GM13976 (cell line): Measurements from ENCODE around the gene OBP2A.
"Not testable (repeated sequence)": the region's sequence is repeated elsewhere in the genome, so short reads cannot be mapped to it uniquely, and the experiment has no call there.

Experiments used
- DNase-seq: peaks from one replicate; pipeline ENCODE4 v3.0.0; 2012; ENCODE audit warnings: low spot score
- in situ Hi-C: fragments of 300-500 bp; cut with MboI; formaldehyde crosslinking; loops from one replicate; pipeline ENCODE4 v1.12.0; 2022; ENCODE audit warnings: low sequenced_read_pairs, mixed read lengths, inconsistent platforms; ENCODE audit not compliant: unreplicated experiment
- TF ChIP-seq, protein P1 (sequence below): IDR thresholded peaks from 2 replicates; pipeline ENCODE4 v1.5.1; 2012; ENCODE audit warnings: borderline replicate concordance, mild to moderate bottlenecking; ENCODE audit not compliant: insufficient read depth; ENCODE audit errors: extremely low read depth, missing control alignments, control extremely low read depth

OBP2A gene

DNA sequence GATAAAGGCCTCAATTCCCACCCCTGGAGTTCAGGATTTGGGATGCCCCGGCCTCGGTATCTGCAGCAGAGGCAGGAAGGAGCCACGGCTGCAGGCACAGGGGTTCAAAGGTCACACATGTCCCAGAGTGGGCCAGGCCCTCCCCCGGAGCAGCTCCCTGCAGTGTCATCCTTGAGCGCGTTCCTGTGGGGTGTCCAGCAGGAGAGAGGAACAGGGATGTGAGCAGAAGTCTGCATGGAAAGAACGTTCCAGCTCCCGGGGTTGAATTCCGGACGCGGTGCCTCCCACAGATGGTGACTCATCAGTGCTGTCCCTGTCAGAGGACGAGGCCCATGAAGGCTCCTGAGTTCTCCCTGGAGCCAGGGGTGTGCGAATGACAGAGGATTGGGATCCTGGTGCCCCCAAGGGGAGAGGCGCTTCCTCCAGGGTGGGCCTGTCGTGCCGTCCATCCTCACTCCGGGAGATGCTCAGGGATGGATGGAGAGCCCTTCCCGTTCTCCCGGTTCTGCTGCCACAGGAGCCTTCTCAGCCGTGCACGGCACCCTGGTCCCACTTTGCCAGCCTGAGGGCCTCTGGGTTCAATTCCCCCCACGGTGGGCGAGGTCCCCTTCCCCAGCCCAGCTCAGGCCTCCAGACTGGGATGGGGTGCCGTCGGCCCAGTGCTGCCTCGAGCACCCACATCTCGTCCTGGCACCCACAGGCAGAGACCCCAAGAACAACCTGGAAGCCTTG, 21.6 kb upstream of the OBP2A start:
- DNase-seq: no peak
- TF ChIP-seq, protein P1, sequence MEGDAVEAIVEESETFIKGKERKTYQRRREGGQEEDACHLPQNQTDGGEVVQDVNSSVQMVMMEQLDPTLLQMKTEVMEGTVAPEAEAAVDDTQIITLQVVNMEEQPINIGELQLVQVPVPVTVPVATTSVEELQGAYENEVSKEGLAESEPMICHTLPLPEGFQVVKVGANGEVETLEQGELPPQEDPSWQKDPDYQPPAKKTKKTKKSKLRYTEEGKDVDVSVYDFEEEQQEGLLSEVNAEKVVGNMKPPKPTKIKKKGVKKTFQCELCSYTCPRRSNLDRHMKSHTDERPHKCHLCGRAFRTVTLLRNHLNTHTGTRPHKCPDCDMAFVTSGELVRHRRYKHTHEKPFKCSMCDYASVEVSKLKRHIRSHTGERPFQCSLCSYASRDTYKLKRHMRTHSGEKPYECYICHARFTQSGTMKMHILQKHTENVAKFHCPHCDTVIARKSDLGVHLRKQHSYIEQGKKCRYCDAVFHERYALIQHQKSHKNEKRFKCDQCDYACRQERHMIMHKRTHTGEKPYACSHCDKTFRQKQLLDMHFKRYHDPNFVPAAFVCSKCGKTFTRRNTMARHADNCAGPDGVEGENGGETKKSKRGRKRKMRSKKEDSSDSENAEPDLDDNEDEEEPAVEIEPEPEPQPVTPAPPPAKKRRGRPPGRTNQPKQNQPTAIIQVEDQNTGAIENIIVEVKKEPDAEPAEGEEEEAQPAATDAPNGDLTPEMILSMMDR: no peak
- in situ Hi-C loops: no loop called here

DNA sequence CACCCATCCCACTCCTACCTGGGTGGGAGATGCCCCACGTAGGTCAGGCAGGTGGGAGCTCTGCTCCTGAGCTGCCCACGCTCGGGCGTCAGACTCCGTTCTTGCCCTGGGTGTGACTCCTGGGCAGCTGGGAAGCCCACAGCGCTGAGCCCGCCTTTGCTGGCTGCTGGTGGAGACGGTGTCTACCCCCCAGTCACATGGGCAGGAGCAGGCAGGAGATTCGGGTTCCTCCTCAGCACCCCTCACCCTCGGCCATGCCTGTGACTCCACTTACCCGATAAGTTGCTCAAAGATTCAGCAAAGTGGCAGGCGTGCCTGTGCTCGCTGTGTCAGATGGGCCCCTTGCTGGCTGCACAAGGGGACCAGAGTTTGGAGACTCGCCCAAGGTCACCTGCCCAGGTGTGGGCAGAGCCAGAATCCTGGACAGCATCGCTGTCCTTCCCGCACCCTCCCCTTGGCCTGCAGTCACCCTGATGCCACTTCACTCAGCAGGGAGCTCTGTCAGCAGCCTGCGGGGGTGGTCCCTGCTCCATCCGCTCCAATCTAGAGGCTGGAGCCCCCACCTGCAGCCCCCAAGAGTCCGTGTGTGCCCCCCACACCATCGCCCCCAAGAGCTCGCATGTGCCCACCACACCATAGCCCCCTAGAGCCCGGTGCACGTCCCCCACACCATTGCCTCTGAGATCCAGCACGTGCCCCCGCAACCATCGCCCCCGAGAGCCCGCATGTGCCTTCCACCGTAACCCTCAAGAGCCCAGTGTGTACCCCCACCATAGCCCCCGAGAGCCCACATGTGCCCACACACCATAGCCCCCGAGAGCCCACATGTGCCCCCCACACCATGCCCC, 20.5 kb upstream of the OBP2A start:
- TF ChIP-seq, protein P1: no peak
- no peak for DNase-seq
- in situ Hi-C loops: no loop called here

DNA sequence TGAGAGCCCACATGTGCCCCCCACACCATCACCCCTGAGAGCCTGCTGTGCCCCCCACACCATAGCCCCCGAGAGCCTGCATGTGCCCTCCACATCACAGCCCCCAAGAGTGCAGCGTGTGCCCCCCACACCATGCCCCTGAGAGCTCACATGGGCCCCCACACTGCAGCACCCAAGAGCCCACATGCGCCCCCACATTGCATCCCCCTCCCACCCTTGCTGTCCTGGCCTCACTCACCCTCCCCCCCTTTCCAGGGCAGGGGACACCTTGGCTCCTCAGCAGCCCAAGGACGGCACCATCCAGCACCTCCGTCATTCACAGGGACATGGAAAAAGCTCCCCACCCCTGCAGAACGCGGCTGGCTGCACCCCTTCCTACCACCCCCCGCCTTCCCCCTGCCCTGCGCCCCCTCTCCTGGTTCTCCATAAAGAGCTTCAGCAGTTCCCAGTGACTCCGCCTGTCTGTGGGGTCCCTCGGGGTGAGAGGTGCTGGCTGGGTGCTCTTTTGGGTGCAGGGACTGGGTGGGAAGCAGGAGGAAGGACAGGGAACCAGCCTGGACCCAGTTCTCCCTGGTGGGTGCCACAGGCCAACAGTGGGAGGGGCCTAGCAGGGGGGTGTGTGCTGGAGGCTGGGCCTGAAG, 19.7 kb upstream of the OBP2A start:
- in situ Hi-C loops: no loop called here
- TF ChIP-seq, protein P1: no peak
- DNase-seq: no peak

DNA sequence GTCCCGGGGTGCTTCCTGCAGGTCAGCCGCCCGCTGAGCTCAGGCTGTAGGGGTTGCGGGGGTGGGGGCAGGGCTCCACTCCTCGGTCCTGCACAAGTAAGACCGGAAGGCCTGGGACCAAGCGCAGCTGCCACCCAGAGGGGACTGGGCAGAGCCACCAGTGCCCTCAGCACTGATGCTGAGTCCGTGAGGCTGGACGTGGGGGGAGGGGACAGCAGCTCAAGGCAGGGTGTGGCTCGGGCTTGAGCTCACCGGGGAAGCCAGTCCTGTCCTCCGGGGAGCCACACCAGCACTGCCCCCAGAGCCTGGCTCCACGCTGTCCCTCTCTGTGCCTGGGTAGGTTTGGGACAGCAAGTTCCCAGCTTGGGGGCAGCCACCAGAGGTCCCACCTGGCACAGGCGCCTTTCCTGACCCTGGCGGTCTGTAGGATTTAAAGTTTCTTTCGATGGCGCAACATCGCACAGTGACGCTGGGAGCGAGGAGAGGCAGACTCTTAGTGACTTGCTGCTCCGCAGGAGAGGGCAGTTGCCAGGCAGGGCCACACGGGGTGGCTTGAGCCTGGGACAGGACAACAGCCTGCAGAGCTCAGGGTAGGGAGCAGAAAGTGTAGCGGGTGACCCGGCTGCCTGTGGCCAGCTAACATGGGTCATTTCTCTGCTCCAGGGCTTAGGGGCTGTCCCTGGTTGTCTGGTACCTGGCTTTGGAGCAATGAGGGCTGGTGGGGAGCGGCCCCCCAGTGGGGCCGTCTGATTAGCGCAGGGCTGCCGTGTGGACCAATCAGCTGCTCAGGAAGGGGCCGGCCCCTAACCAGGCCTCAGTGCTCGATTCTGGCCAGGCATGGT, 19.0 kb upstream of the OBP2A start:
- TF ChIP-seq, protein P1: no peak
- DNase-seq: no peak
- in situ Hi-C loops: no loop called here

DNA sequence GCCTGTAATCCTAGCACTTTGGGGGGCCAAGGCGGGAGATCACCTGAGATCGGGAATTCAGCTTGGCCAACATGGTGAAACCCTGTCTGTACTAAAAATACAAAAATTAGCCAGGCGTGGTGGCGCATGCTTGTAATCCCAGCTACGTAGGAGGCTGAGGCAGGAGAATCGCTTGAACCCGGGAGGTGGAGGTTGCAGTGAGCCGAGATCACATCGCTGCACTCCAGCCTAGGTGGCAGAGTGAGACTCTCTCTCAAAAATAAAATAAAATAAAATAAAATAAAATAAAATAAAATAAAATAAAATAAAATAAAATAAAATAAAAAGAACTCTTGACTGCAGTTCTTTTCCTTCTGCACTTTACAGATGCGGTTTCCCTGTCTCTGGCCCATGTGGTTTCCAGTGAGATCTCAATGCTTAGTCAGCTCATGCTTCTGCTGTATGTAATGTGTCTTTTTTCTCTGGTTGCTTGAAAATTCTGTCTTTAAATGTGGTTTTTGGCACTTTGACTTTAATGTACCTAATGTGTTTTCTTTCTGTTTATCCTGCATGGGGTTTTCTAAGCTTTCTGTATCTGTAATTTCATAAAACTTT, 17.0 kb upstream of the OBP2A start:
- DNase-seq, in situ Hi-C loops: not testable (repeated sequence)

DNA sequence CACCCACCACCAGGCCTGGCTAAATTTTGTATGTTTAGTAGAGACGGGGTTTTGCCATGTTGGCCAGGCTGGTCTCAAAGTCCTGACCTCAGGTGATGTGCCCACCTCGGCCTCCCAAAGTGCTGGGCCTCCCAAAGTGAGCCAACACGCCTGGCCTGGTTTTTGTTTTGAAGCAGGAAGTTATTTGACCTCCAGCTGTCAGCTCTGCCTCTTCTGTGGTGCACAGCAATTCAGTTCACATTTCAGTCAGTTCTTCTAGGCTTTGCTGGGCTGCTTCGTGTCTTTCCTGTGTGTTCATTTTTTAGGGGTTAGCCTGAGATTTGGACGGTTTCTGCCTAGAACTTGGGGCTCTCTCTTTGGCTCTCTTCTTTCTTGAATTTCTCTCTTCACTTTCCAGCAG, 15.8 kb upstream of the OBP2A start:
- no peak for DNase-seq
- TF ChIP-seq, protein P1: no peak
- in situ Hi-C loops: no loop called here
